Naive thymus-derived CD8-positive, alpha-beta T cell (primary cell): ENCODE measurements around the gene PHLDA3. TPM values are rescaled to one million over a fixed set of nuclear protein-coding genes. Genes with fewer than 3 reads are reported as not detected.
"Not testable (repeated sequence)": the region's sequence is repeated elsewhere in the genome, so short reads cannot be mapped to it uniquely, and the experiment has no call there.

Source experiments
- ATAC-seq, 2 donors: fragments of 150-1000 bp; cut with Tn5 transposase in 1 of 2; sonication (Bioruptor Pico), chemical (Tn5 transposase) in 1 of 2; 1 replicate in 1 of 2; 2 replicates in 1 of 2; pipeline ENCODE4 v1.10.0; 2021; ENCODE audit warnings: mild to moderate bottlenecking in 2 of 2, moderate library complexity in 2 of 2
- POLR2A ChIA-PET: fragments of 350-600 bp; sonication (Branson Sonifier 250); formaldehyde crosslinking; loops from one replicate; lab custom pipeline; 2021; ENCODE audit warnings: antibody characterized with exemption; lab: Charles Lee
- DNase-seq, 10 donors: peaks; one replicate each; pipeline versions ENCODE4 v3.0.0 to v3.0.0-alpha.2; 2020 to 2022
- H3K27ac Mint-ChIP-seq, 10 donors: one replicate each; pipeline ENCODE4 v1.8.0; 2020 to 2022; ENCODE audit warnings: mild to moderate bottlenecking in 10 of 10, mixed read lengths in 10 of 10, moderate library complexity in 4 of 10, inconsistent platforms in 1 of 10
- H3K27me3 Mint-ChIP-seq, 5 donors: one replicate each; pipeline ENCODE4 v1.8.0; 2021 to 2022; ENCODE audit warnings: mixed read lengths in 5 of 5
- H3K36me3 Mint-ChIP-seq, 3 donors: one replicate each; pipeline ENCODE4 v1.8.0; 2020 to 2022; ENCODE audit warnings: mixed read lengths in 3 of 3, mild to moderate bottlenecking in 2 of 3, inconsistent platforms in 1 of 3
- H3K4me1 Mint-ChIP-seq, 4 donors: one replicate each; pipeline ENCODE4 v1.8.0; 2021 to 2022; ENCODE audit warnings: mixed read lengths in 4 of 4
- H3K4me3 Mint-ChIP-seq, 10 donors: one replicate each; pipeline ENCODE4 v1.8.0; 2020 to 2022; ENCODE audit warnings: mild to moderate bottlenecking in 10 of 10, mixed read lengths in 10 of 10, moderate library complexity in 6 of 10, inconsistent platforms in 1 of 10
- H3K9me3 Mint-ChIP-seq, 9 donors: one replicate each; pipeline ENCODE4 v1.8.0; 2020 to 2022; ENCODE audit warnings: mixed read lengths in 9 of 9, mild to moderate bottlenecking in 3 of 9, inconsistent platforms in 1 of 9, moderate library complexity in 1 of 9
- polyA plus RNA-seq, 3 donors: library from polyadenylated mRNA; unstranded; fragments of 300-500 nt; fragmentation: Illumina TruSeq; gene quantifications; one replicate each; pipeline ENCODE4 v1.2.3, GENCODE V29; 2021
- total RNA-seq, 8 experiments: library from RNA in 2 of 8; stranded (reverse) in 2 of 8; gene quantifications; one replicate each; pipeline ENCODE4 v1.2.3 and lab custom pipeline; 2021 to 2026

PHLDA3 gene
- total and polyA plus RNA-seq, 5 experiments from 2014 or later, result 0.55 to 0.60 TPM; not detected in 3

GRCh38 chr1:201481761-201482493 lies 12.9 kb upstream of the PHLDA3 start:
- H3K27me3 Mint-ChIP-seq, result peaks cover 11 to 41% (median 20%) of the 10 kb centered on the region in 5 donors
- peak overlapping the region; percentile 69 to 80 (median 78) for H3K4me3 Mint-ChIP-seq
- POLR2A ChIA-PET, result interaction anchor here (2.2 to 3.6 kb wide), 2 partner anchors 24 to 31 kb away, joined by 23 to 24 read pairs; partner anchors contain the start of gene CSRP1
- ATAC-seq, result peak; percentile 89 to 91
- H3K36me3 Mint-ChIP-seq, result peaks cover 0 to 26% (median 0%) of the 10 kb centered on the region in 3 donors
- H3K9me3 Mint-ChIP-seq, result no peaks in the 10 kb centered on the region
- DNase-seq, result peak; percentile 61 to 88 (median 74)
- H3K27ac Mint-ChIP-seq, result peak overlapping the region in 3 of 10 donors; percentile 2 to 29 (median 17)
- peaks cover 8 to 23% (median 20%) of the 10 kb centered on the region in 4 donors for H3K4me1 Mint-ChIP-seq

- H3K36me3 Mint-ChIP-seq, result peaks cover 0 to 24% (median 0%) of the 10 kb centered on the region in 3 donors
- DNase-seq (no peak), ATAC-seq (no peak)
- peak overlapping the region; percentile 69 to 80 (median 76) for H3K4me3 Mint-ChIP-seq
- H3K27me3 Mint-ChIP-seq, result peaks cover 11 to 51% (median 22%) of the 10 kb centered on the region in 5 donors
- H3K4me1 Mint-ChIP-seq, result peaks cover 8 to 23% (median 20%) of the 10 kb centered on the region in 4 donors
- peak overlapping the region in 3 of 10 donors; percentile 40 to 52 (median 43) for H3K27ac Mint-ChIP-seq
- H3K9me3 Mint-ChIP-seq, result no peaks in the 10 kb centered on the region
- POLR2A ChIA-PET, result interaction anchor here (1.0 to 3.6 kb wide), 3 partner anchors 25 to 32 kb away, joined by 3 to 24 read pairs (median 23); partner anchors contain the start of gene CSRP1
These were observed 12.0 kb upstream of the PHLDA3 start for GRCh38 chr1:201481004-201481380.

GRCh38 chr1:201480231-201481003 lies 11.4 kb upstream of the PHLDA3 start:
- Mint-ChIP-seq H3K4me3 (peak overlapping the region; percentile 69 to 80 (median 76)), H3K27ac (peak overlapping the region in 1 of 10 donors; percentile 43), H3K27me3 (peaks cover 11 to 52% (median 22%) of the 10 kb centered on the region in 5 donors), H3K9me3 (no peaks in the 10 kb centered on the region), H3K4me1 (peaks cover 8 to 23% (median 20%) of the 10 kb centered on the region in 4 donors), H3K36me3 (peaks cover 0 to 20% (median 0%) of the 10 kb centered on the region in 3 donors)
- POLR2A ChIA-PET, result interaction anchor here (1.0 kb wide), 1 partner anchor 32 kb away, joined by 3 read pairs; no protein-coding TSS in a partner anchor
- DNase-seq (peak in 7 of 10 donors; percentile 10 to 34 (median 22)), ATAC-seq (peak in 1 of 2 donors; percentile 27)

DNA sequence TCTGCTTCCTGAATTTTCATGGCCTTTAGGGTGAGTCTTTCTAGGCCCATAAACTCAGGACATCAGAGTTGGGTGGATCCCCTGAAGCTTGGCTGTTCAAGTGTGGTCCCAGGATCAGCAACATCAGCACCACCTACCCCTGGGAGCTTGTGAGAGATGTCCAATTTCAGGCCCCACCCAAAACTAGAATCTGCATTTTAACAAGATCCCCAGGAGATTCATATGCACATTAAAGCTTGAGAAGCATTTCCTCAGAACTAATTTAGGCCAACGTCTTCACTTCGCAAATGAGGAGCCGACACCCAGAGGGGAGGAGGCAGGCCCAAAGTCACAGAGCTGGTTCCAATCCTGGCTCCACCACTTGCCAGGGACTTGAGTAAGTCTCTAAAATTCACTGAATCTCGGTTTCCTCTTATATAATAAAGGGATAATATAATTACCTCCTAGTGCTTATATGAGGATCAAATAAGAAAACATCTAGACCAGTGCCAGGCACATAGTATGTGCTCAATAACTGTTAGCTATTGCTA lies 10.3 kb upstream of the PHLDA3 start:
- Mint-ChIP-seq H3K36me3 (peaks cover 0 to 10% (median 0%) of the 10 kb centered on the region in 3 donors), H3K27ac (no peak overlapping the region), H3K9me3 (no peaks in the 10 kb centered on the region), H3K4me1 (peaks cover 8 to 23% (median 20%) of the 10 kb centered on the region in 4 donors), H3K27me3 (peaks cover 13 to 52% (median 24%) of the 10 kb centered on the region in 5 donors), H3K4me3 (peak overlapping the region in 2 of 10 donors; percentile 43 to 46)
- DNase-seq, result no peak
- POLR2A ChIA-PET, result no interaction called here
- no peak for ATAC-seq

GRCh38 chr1:201478666-201479065 lies 9.7 kb upstream of the PHLDA3 start:
- DNase-seq, H3K27ac Mint-ChIP-seq, H3K9me3 Mint-ChIP-seq, H3K4me3 Mint-ChIP-seq, H3K36me3 Mint-ChIP-seq, POLR2A ChIA-PET, ATAC-seq: not testable (repeated sequence)
- Mint-ChIP-seq H3K27me3 (peaks cover 13 to 56% (median 28%) of the 10 kb centered on the region in 5 donors), H3K4me1 (peaks cover 8 to 23% (median 20%) of the 10 kb centered on the region in 4 donors)

DNA sequence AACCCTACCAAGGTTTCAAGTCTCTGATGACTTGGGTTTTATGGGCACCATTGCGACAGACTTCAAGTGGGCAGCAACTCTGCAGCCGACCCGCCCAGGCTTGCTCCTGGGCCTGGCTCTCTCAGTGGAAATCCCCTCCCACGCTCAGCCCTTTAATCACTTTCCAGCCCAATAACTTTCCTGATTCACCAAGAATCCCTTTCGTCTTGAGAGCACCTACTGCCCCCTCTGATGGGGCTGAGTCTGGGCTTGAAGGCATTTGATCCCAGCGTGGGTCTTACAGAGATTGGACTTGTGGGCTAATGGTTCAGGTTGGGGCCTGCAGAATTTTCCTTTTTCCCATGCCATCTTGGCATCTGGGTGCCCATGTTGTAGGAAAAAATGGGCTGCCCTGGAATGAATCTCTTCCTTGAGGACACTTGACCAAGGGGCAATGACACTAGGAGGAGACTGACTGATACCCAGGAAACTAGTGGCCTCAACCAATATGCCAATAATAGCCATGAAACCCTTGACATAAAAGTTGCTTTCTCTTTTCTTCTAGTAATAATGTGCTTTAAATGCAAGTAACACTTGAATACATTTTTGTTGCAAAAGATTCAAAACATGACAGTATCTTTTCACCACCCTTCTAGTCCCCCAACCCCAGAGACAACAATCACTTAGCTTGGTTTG lies 7.8 kb upstream of the PHLDA3 start:
- POLR2A ChIA-PET, result no interaction called here
- Mint-ChIP-seq H3K4me3 (no peak overlapping the region), H3K36me3 (peaks cover 0 to 4% (median 0%) of the 10 kb centered on the region in 3 donors), H3K27me3 (peaks cover 22 to 75% (median 37%) of the 10 kb centered on the region in 5 donors), H3K27ac (peak overlapping the region in 1 of 10 donors; percentile 59), H3K9me3 (no peaks in the 10 kb centered on the region), H3K4me1 (peaks cover 6 to 21% (median 12%) of the 10 kb centered on the region in 4 donors)
- ATAC-seq (no peak), DNase-seq (no peak)

DNA sequence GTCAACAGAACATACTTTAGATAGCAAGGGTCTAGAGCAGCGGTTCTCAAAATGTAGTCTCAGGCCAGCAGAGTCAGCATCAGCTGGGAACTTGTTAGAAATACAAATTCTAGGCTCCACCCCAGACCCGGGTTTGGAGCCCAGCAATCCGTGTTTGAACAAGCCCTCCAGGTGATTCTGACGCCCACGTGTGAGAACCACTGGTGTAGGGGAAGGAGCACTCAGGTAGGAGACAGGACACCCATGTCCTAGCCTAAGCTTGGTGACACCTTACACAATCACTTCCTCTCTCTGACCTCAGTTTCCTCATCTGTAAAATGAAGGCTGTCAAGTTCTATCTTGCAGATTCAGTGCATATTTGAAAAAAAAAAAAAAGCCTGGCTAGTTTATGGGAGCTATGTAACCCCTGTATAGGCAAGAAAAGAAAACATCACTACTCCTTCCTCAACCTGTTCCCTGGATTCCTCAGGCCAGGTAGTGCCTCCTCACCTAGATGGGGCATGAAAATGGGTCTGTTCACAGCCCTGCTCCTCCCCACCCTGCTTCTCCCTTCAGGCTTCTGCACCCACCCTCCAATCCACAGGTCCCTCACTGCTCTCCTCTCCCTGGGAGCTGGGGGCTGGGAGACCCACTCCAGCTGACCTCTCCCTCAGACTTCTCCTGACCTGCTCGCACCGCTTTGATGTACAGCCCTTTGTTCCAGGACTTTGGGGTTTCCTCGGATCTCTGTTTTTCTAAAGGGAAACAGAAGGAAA lies 7.1 kb upstream of the PHLDA3 start:
- POLR2A ChIA-PET, result no interaction called here
- H3K36me3 Mint-ChIP-seq, result peaks cover 0 to 4% (median 0%) of the 10 kb centered on the region in 3 donors
- DNase-seq, result no peak
- H3K27me3 Mint-ChIP-seq, result peaks cover 26 to 77% (median 42%) of the 10 kb centered on the region in 5 donors
- no peak for ATAC-seq
- peaks cover 3 to 14% (median 6%) of the 10 kb centered on the region in 4 donors for H3K4me1 Mint-ChIP-seq
- no peaks in the 10 kb centered on the region for H3K9me3 Mint-ChIP-seq
- H3K27ac Mint-ChIP-seq, result peak overlapping the region in 2 of 10 donors; percentile 37 to 59
- H3K4me3 Mint-ChIP-seq, result no peak overlapping the region

GRCh38 chr1:201475130-201475529 lies 6.1 kb upstream of the PHLDA3 start:
- no peaks in the 10 kb centered on the region for H3K9me3 Mint-ChIP-seq
- H3K36me3 Mint-ChIP-seq, result peaks cover 0 to 2% (median 0%) of the 10 kb centered on the region in 3 donors
- POLR2A ChIA-PET, result no interaction called here
- H3K27ac Mint-ChIP-seq, result no peak overlapping the region
- peaks cover 0 to 5% (median 0%) of the 10 kb centered on the region in 4 donors for H3K4me1 Mint-ChIP-seq
- ATAC-seq (no peak), DNase-seq (no peak)
- no peak overlapping the region for H3K4me3 Mint-ChIP-seq
- peaks cover 31 to 77% (median 44%) of the 10 kb centered on the region in 5 donors for H3K27me3 Mint-ChIP-seq

- no peaks in the 10 kb centered on the region for H3K9me3 Mint-ChIP-seq
- H3K27me3 Mint-ChIP-seq, result peaks cover 30 to 74% (median 46%) of the 10 kb centered on the region in 5 donors
- H3K4me3 Mint-ChIP-seq, result no peak overlapping the region
- no peak for ATAC-seq
- no peak for DNase-seq
- peaks cover 0 to 2% (median 0%) of the 10 kb centered on the region in 3 donors for H3K36me3 Mint-ChIP-seq
- no peak overlapping the region for H3K27ac Mint-ChIP-seq
- H3K4me1 Mint-ChIP-seq, result peaks cover 0 to 5% (median 2%) of the 10 kb centered on the region in 4 donors
- POLR2A ChIA-PET, result no interaction called here
These were observed 4.3 kb upstream of the PHLDA3 start for GRCh38 chr1:201473296-201473695.

- DNase-seq, ATAC-seq, POLR2A ChIA-PET, H3K9me3 Mint-ChIP-seq, H3K36me3 Mint-ChIP-seq, H3K27ac Mint-ChIP-seq, H3K4me3 Mint-ChIP-seq: not testable (repeated sequence)
- Mint-ChIP-seq H3K27me3 (peaks cover 29 to 72% (median 50%) of the 10 kb centered on the region in 5 donors), H3K4me1 (peaks cover 0 to 10% (median 4%) of the 10 kb centered on the region in 4 donors)
These were observed 3.3 kb upstream of the PHLDA3 start for GRCh38 chr1:201472321-201472720.

DNA sequence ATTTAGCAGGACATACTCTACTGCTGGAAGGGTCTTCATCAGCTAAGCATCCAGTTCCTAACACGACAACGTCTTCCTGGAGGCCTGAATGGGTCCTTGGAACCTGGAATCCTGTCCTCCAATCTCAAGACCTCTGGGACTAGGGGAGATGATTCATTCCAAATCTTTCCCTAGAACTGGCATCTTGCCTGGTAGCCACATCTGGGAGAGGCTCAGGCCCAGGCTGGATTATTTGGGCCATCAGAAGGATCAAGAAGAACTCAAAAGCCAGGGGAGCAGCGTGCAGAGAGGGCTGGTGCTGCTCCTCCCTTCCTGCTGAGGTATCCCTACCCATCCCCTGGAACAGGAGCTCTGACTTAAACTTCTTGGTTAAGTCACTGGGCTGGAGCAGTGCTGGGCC lies 2.8 kb upstream of the PHLDA3 start:
- POLR2A ChIA-PET, result no interaction called here
- peaks cover 0 to 10% (median 4%) of the 10 kb centered on the region in 4 donors for H3K4me1 Mint-ChIP-seq
- ATAC-seq (no peak), DNase-seq (no peak)
- H3K9me3 Mint-ChIP-seq, result no peaks in the 10 kb centered on the region
- H3K27me3 Mint-ChIP-seq, result peaks cover 28 to 67% (median 46%) of the 10 kb centered on the region in 5 donors
- H3K4me3 Mint-ChIP-seq, result no peak overlapping the region
- peaks cover 0 to 2% (median 0%) of the 10 kb centered on the region in 3 donors for H3K36me3 Mint-ChIP-seq
- no peak overlapping the region for H3K27ac Mint-ChIP-seq
